ENCODE data around the gene L3MBTL1.

- TF ChIP-seq CTCF (IDR thresholded peaks at IDR 0.05 in 2 of 3, conservative IDR thresholded peaks at IDR 0.05 in 1 of 3; ENCODE audit: borderline replicate concordance in 1 of 3, insufficient read depth in 1 of 3, low read depth in 2 of 3, low read length in 2 of 3) (no peak), POLR2A (IDR thresholded peaks at IDR 0.05; ENCODE audit: borderline replicate concordance, extremely low read depth, insufficient read depth, insufficient read length) (no peak), EZH2phosphoT487 (IDR thresholded peaks at IDR 0.05; ENCODE audit: borderline replicate concordance) (no peak), TCF7L2 (IDR thresholded peaks at IDR 0.05; ENCODE audit: borderline replicate concordance, extremely low read depth, insufficient read depth, insufficient read length) (no peak), POLR2AphosphoS5 (IDR thresholded peaks at IDR 0.05; ENCODE audit: low read depth, low read length) (no peak), ZBTB33 (IDR thresholded peaks at IDR 0.05; ENCODE audit: extremely low read depth, insufficient replicate concordance, low read length) (no peak), MAX (IDR thresholded peaks at IDR 0.05) (no peak), EZH2 (IDR thresholded peaks at IDR 0.05) (no peak), ZFX (IDR thresholded peaks at IDR 0.05) (no peak), RAD21 (IDR thresholded peaks at IDR 0.05; ENCODE audit: low read depth) (no peak), ZNF274 (IDR thresholded peaks at IDR 0.05; ENCODE audit: low read depth, low read length) (no peak), ELF1 (IDR thresholded peaks at IDR 0.05; ENCODE audit: borderline replicate concordance, low read depth) (no peak), JUND (IDR thresholded peaks at IDR 0.05) (no peak)
Observed at GRCh38 chr20:43533060-43533459, 25.6 kb downstream of the L3MBTL1 start.

Measured in HCT116 (cell line).